Esophagus (tissue), 2 donors: ENCODE measurements around the gene ST6GAL2. TPM values are rescaled to one million over a fixed set of nuclear protein-coding genes. Genes with fewer than 3 reads are reported as not detected.

Experiments
- H3K27ac ChIP-seq, 2 donors: one replicate each; pipeline ENCODE4 v1.5.1; 2013; ENCODE audit warnings: low read depth in 2 of 2, mild to moderate bottlenecking in 2 of 2, inconsistent platforms in 1 of 2, low read length in 1 of 2, moderate library complexity in 1 of 2
- H3K27me3 ChIP-seq, 2 donors: one replicate each; pipeline ENCODE4 v1.6.1; 2013; ENCODE audit warnings: low read length in 2 of 2, control low read depth in 1 of 2, mild to moderate bottlenecking in 1 of 2; ENCODE audit not compliant: insufficient read depth in 2 of 2, control insufficient read depth in 1 of 2
- H3K36me3 ChIP-seq, 2 donors: one replicate each; pipeline ENCODE4 v1.6.1; 2013; ENCODE audit warnings: low read length in 1 of 2; ENCODE audit not compliant: control insufficient read depth in 2 of 2, insufficient read depth in 2 of 2
- H3K4me1 ChIP-seq, 2 donors: one replicate each; pipeline ENCODE4 v1.6.1; 2013; ENCODE audit warnings: low read length in 1 of 2; ENCODE audit not compliant: control insufficient read depth in 2 of 2, insufficient read depth in 2 of 2
- H3K4me3 ChIP-seq, 2 donors: one replicate each; pipeline ENCODE4 v1.5.1; 2013; ENCODE audit warnings: low read length in 2 of 2, mild to moderate bottlenecking in 2 of 2, low read depth in 1 of 2, moderate library complexity in 1 of 2
- H3K9me3 ChIP-seq, 2 donors: one replicate each; pipeline ENCODE4 v1.6.1; 2013; ENCODE audit warnings: mild to moderate bottlenecking in 2 of 2, low read depth in 1 of 2, low read length in 1 of 2, moderate library complexity in 1 of 2; ENCODE audit not compliant: control insufficient read depth in 2 of 2, insufficient read depth in 1 of 2
- WGBS, 2 donors: extraction: QIAGEN DNeasy Blood & Tissue Kit; methylation state at CpG; one replicate each; pipeline ENCODE4 v1.1.7; 2013; 5-methylcytosine and 5-hydroxymethylcytosine counted together
- polyA plus RNA-seq, 2 donors: library from polyadenylated mRNA; stranded (reverse); fragments of 200-250 nt; gene quantifications; one replicate each; pipeline ENCODE4 v1.2.3, GENCODE V29; 2013
- donor health status: healthy with polysubstance abuse.
- donor health status: Bipolar disorder and iron deficiency.

The ST6GAL2 gene
- polyA plus RNA-seq, 2 donors, result 1.1 TPM

DNA sequence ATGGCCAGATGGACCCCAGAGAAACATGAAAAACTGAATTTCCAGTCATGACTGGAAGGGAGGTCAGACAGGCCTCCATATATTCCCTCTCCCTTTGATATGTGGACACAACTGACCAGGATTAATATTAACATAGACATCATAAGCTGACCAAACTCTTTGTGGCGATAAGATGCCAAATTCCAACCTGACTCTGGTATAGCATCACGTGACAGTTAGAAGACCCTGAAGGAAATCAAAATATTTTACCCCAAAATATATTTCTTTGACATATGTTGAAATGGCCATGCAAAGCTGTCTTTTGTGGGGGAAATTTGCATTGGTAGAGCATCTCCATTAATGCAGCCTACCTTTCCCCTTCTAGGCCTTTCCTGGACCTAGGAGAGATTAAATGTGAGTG lies 36.7 kb downstream of the ST6GAL2 start:
- Histone ChIP-seq H3K36me3 (no peaks in the 10 kb centered on the region), H3K27ac (no peak overlapping the region), H3K9me3 (no peaks in the 10 kb centered on the region), H3K27me3 (no peaks in the 10 kb centered on the region), H3K4me1 (no peaks in the 10 kb centered on the region), H3K4me3 (no peak overlapping the region)
- WGBS, 2 donors, result 92 to 95% methylated on average over 2 of the region's 2 CpGs

DNA sequence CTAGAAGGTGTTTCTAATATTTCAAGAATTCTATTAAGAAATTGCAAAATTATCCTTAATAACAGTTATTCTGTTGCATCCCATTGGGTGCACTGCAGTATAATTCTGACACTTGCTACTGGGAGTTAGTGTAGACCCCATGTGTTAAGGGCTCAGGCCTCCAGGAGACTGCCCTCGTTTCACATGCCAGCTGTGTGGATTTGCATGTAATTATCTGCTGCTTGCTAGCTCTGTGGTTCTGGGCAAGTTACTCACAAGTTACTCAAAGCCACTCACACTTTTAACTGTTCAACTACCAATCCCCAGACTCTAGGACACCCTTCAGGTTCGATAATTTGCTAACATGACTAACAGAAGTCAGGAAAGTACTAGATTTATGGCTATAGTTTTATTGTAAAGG lies 38.6 kb downstream of the ST6GAL2 start:
- 54 to 58% methylated on average over 2 of the region's 2 CpGs for WGBS, 2 donors
- Histone ChIP-seq H3K9me3 (no peaks in the 10 kb centered on the region), H3K27ac (no peak overlapping the region), H3K27me3 (no peaks in the 10 kb centered on the region), H3K4me1 (peaks cover 0 to 2% of the 10 kb centered on the region in 2 donors), H3K4me3 (no peak overlapping the region), H3K36me3 (no peaks in the 10 kb centered on the region)

DNA sequence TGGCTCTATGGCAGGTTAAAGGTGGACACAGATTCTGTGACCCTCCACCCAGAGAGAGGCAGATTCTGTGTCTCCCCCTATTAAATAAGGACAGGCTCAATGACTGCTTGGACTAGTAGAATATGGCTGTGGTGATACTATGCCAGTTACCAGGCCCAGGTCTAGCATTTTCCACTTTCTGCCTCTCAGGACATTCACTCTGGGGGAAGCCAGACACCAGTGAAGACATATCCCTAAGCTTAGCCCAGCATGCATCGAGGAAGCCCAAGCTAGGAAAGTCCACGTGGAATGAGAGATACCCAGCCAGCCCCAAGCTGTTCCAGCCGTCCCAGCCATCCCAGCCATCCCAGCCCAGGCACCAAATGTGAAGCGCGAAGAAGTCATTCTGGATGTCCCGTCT lies 40.3 kb downstream of the ST6GAL2 start:
- peaks cover 0 to 2% of the 10 kb centered on the region in 2 donors for H3K4me1 ChIP-seq
- H3K27ac ChIP-seq, result no peak overlapping the region
- H3K27me3 ChIP-seq, result no peaks in the 10 kb centered on the region
- no peak overlapping the region for H3K4me3 ChIP-seq
- 94 to 95% methylated on average over 6 of the region's 6 CpGs for WGBS, 2 donors
- H3K36me3 ChIP-seq, result no peaks in the 10 kb centered on the region
- no peaks in the 10 kb centered on the region for H3K9me3 ChIP-seq

DNA sequence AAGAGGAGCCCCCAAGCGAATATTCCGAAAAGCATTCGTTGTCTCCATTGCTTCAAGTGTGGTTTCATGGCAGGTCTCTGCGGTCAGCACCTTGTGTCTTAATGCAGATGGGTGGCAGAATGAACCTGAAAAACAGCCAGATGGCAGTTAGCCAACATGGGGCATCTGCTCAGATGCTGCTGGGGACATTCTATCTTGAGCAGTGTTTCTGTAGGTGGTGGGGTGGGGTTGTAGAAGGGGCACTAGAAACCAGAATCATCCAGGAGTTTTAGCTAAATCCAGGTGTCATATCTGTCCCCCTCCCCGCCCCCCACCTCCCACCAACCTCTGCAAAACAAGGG lies 42.1 kb downstream of the ST6GAL2 start:
- H3K27me3 ChIP-seq, result no peaks in the 10 kb centered on the region
- H3K9me3 ChIP-seq, result no peaks in the 10 kb centered on the region
- 88 to 92% methylated on average over 5 of the region's 5 CpGs for WGBS, 2 donors
- H3K27ac ChIP-seq, result no peak overlapping the region
- H3K36me3 ChIP-seq, result no peaks in the 10 kb centered on the region
- H3K4me3 ChIP-seq, result no peak overlapping the region
- H3K4me1 ChIP-seq, result peaks cover 0 to 2% of the 10 kb centered on the region in 2 donors

DNA sequence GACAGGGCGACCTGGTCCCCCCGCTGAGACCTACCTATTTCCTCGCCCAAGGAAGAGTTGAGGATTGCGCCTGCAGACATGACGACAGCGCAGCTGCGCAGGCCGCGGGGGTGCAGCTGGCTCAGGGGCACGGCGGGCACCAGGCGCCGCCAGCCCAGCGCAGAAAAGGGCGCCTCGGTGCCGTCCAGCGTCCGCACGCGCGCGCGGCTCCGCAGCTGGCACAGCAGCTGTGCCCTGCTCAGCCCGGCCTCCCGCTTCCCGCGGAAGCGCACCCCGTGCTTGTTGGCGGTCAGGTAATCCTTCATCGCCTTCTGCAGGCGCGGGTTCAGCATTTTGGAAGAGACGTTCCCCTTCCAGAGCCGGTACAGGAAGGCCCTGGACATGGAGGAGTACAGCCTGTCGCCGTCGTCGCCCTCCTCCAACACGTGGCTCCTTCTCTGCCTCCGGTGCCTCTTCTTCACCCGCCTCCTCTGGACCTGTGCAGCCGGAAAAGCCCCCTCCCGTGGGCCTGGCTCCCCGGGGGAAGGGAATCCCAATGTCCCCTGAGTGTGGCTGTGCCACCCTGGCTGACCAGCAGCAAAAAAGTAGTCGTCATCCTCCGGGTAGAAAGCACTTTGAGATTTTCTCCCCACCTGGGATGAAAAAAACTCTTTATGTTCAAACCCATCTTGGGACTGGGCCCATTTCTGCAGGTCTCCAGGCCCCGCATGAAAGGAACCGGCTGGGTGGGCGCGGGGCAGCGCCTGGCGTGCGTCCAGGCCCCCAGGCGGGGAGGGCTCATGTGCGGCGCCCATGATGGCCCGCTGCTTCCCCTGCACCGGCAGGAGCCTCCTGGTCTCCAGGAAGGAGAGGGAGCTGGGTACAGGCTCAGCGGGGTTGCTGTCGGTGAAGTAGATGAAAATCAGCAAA lies 42.7 kb downstream of the ST6GAL2 start:
- 95 to 96% methylated on average over 61 to 63 of the region's 63 CpGs for WGBS, 2 donors
- H3K27ac ChIP-seq, result no peak overlapping the region
- H3K4me1 ChIP-seq, result peaks cover 0 to 2% of the 10 kb centered on the region in 2 donors
- no peak overlapping the region for H3K4me3 ChIP-seq
- H3K9me3 ChIP-seq, result no peaks in the 10 kb centered on the region
- H3K27me3 ChIP-seq, result no peaks in the 10 kb centered on the region
- H3K36me3 ChIP-seq, result no peaks in the 10 kb centered on the region

DNA sequence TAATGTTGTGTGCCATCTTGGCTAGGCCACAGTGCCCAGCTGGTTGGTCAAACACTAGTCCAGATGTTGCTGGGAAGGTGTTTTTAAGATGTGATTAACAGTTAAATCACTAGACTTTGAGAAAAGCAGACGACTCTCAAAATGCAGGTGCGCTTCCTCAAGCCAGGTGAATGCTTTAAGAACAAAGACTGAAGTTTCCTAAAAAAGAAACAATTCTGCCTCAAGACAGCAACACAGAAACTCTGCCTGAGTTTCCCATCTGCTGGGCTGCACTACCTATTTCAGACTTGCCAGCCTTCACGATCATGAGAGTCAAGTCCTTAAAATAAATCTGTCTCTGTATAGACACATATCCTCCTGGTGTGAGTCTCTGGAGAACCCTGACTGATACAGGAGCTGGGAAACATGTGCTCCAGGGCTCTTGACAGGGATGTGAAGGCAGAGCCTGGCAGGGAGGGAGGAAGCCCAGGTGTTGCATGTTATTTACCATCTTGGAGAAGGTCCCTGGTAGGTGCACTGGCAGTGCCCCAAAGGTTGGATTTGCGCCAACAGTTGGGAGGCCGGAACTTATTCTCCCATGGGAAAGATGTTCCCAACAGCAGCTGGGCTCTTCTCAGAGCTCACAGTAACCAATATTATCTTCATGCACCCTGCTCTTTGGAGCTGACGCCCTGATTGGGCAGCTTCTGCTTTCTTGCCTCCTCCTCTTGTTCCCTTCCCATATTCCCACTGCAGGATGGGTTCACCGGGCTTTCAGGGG lies 43.9 kb downstream of the ST6GAL2 start:
- peaks cover 0 to 2% of the 10 kb centered on the region in 2 donors for H3K4me1 ChIP-seq
- no peak overlapping the region for H3K4me3 ChIP-seq
- H3K9me3 ChIP-seq, result no peaks in the 10 kb centered on the region
- no peak overlapping the region for H3K27ac ChIP-seq
- no peaks in the 10 kb centered on the region for H3K27me3 ChIP-seq
- WGBS, 2 donors, result 51 to 57% methylated on average over 7 of the region's 7 CpGs
- no peaks in the 10 kb centered on the region for H3K36me3 ChIP-seq

DNA sequence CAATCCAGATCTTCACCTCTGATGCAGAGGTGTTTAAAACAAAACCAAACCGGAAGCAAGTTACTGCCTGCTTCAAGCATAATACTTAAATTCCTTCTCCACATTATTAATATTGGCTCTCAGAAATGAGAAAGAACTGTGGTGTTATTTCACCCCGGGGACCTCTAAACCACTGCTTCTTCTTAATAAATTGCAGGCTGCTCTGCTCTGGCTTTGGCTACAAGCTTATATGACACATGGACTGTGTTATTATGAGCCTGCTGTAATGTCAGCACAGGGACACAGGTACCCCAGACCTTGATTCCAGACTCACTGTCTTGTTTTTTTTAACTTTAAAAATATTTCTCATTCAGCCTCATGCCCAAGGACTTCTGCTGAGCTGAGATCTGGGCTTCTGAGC lies 45.1 kb downstream of the ST6GAL2 start:
- H3K27ac ChIP-seq, result no peak overlapping the region
- no peaks in the 10 kb centered on the region for H3K36me3 ChIP-seq
- no peak overlapping the region for H3K4me3 ChIP-seq
- peaks cover 0 to 2% of the 10 kb centered on the region in 2 donors for H3K4me1 ChIP-seq
- WGBS, 2 donors, result 25 to 32% methylated on average over 2 of the region's 2 CpGs
- H3K9me3 ChIP-seq, result no peaks in the 10 kb centered on the region
- no peaks in the 10 kb centered on the region for H3K27me3 ChIP-seq

DNA sequence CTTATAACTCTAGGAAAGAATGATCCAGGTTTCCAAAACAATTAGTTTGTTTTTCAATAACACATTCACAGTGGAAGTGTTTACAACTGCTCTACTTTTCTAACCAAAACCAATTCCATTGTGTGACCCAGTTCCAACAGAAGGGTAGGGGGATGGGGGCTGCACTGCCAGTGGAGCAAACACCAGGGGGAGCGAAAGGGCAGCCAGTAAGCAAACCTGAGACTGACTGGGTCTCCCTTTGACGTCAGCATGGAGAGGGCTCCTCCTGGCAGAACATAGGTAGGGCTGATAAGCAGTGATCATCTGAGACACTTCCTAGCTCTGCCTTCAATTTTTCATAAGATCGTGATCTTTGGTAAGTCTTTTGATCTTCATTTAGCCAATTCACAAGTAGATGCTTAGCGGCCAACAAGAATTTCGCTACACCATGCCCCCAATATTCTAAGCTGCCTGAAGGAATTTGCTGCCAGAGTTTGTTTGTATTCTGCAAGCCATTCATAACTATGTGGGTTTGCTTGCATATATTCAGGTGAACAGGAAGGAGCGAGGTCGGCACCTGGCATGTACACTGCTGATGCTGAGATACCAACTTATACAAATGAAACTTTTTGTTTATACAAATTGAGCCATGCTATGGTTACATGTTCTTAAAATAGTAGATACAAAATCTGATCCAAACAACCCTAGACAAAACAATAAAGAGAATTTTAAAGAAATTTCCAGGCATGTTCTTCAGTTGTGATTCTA lies 45.9 kb downstream of the ST6GAL2 start:
- WGBS, 2 donors, result 60 to 66% methylated on average over 7 of the region's 7 CpGs
- peaks cover 0 to 2% of the 10 kb centered on the region in 2 donors for H3K4me1 ChIP-seq
- H3K27ac ChIP-seq, result no peak overlapping the region
- no peak overlapping the region for H3K4me3 ChIP-seq
- no peaks in the 10 kb centered on the region for H3K36me3 ChIP-seq
- no peaks in the 10 kb centered on the region for H3K9me3 ChIP-seq
- no peaks in the 10 kb centered on the region for H3K27me3 ChIP-seq

DNA sequence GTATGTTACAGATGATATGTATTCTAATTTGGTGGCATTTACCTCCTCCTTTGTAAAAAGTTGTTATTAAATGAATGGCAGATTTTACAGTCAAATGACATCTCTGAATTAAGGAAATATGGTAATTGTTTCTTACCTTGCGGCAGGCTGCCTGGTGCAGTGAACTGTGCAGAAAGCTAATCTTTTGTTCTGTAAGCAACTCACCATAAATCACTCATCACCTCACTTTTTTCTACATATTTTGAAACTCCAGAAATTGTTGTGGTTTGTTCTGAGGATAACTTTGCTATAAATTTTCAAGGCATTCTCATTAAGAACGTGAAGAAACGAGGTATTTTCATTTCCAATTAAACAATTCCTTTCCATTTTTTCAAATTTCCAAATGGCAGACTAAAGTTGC lies 52.7 kb downstream of the ST6GAL2 start:
- Histone ChIP-seq H3K9me3 (no peaks in the 10 kb centered on the region), H3K27me3 (no peaks in the 10 kb centered on the region), H3K4me1 (no peaks in the 10 kb centered on the region), H3K36me3 (no peaks in the 10 kb centered on the region), H3K27ac (no peak overlapping the region), H3K4me3 (no peak overlapping the region)
- 70 to 72% methylated on average over 3 of the region's 3 CpGs for WGBS, 2 donors
